ENCODE results near the gene STK38L. TPM values are rescaled to one million over a fixed set of nuclear protein-coding genes. Genes with fewer than 3 reads are reported as not detected.

The STK38L gene
- total and polyA plus RNA-seq, 2 of the 8 experiments (the other 6 are each of a cell fraction or from before 2014, with no cell fraction given): 8.1 to 63.6 TPM

DNA sequence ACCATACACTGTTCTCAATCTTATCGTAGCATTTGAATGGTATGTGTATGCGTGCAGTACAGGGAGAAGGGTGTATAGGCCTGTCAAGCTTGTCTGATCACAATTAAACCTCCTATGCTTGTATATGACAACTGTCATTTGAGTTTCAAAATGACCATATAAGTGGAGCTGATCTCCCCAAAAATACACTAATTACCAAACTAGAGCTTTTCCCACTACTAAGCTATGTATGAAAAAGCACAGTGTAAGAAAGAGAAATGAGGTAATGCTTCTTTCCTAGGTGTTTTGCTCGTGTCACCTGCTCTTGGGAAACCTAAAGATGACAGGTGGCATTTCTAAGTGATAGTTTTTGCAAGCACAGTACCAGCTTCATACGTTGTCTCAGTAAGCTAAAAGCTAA is 1.1 kb upstream of the STK38L start (continued):
- TF ChIP-seq SAP30 (IDR thresholded peaks at IDR 0.05; ENCODE audit: insufficient read depth, insufficient replicate concordance, low read length) (no peak), SP2 (IDR thresholded peaks at IDR 0.05; ENCODE audit: low read length) (no peak), ZNF274 (IDR thresholded peaks at IDR 0.05; ENCODE audit: borderline replicate concordance, extremely low read depth, low read length) (no peak), TBP (IDR thresholded peaks at IDR 0.05; ENCODE audit: low read depth, low read length) (no peak), BRCA1 (IDR thresholded peaks at IDR 0.05; ENCODE audit: low read depth, low read length) (no peak)

Measured in H1 (cell line).